KBM-7 (cell line): Measurements from ENCODE around the gene KIF26A.

ENCODE experiments used
- DNase-seq: peaks from one replicate; pipeline ENCODE4 v3.0.0-alpha.2; 2015
- in situ Hi-C: fragments of 300-500 bp; cut with MboI; formaldehyde crosslinking; loops from 2 replicates; pipeline ENCODE4 v1.14.3; 2020; ENCODE audit warnings: low sequenced_read_pairs, low pct_unique_long_range_greater_than_20kb, mixed read lengths

KIF26A gene

DNA sequence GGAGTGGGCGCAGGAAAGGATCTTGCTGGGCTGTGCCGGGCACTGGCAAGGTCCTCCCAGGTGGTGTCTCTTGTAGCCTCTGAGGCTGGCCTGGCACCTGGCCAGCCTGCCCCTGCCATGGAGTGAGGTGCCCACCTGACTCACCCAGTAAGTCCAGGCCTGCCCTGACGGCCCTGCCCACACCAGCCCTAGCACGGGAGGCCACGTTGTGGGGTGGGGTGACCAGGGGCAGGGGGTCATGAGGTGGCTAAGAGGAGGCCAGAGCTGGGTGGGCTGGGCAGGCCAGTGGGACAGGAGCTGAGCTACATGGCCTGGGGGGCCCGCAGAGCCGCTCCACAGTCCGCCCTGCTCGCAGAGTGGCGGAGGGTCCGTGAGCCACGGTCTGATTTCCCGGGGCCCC is 45.4 kb downstream of the KIF26A start:
- DNase-seq: no peak
- in situ Hi-C loops: no loop called here

DNA sequence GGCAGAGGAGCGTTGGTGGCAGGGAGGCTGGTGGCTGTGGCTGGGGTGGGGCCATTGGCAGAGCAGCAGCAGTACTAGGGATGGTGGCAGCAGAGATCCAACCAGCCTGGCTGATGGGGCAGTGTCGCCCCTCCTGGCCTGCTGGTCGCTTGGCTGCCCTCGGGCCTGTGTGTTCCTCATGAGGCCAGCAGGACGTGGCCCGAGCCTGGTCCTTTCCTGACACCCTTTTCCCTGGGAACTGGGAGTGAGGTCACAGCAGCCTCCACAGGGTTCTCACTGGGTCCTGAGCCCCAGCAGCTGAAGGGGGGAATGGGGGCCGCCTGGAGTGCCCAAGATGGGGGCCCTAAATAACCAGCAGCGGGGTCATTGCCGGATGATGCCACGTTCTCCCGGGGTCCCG is 46.1 kb downstream of the KIF26A start:
- DNase-seq: no peak
- in situ Hi-C loops: no loop called here

DNA sequence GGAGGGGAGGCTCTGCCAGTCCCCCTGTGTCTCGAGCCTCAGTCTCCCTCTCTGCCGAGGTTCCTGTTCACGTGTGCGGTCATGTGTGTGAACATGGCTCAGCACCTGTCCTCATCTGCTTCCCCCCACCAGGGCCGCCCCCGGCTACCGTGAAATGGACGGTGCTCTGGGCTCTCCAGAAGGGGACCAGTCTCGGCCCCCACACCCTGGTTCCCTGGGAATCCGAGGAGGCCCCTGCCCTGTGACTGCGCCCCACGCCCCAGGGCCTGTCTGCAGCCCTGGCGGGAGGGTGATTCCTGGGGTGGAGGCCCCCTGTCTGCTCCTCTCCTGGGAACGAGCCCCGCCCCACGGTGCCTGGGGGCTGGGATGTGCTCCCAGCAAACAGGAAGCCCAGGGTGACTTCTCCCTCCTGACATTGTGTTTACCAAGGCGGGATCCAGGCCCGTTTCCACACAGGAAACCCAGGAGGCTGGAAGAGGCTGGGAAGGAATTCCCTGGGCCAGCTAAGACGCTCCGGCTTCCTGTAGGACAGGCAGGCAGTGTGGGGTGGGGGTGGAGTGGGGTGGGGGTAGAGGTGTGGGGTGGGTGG is 46.6 kb downstream of the KIF26A start:
- DNase-seq: no peak
- in situ Hi-C loops: no loop called here

DNA sequence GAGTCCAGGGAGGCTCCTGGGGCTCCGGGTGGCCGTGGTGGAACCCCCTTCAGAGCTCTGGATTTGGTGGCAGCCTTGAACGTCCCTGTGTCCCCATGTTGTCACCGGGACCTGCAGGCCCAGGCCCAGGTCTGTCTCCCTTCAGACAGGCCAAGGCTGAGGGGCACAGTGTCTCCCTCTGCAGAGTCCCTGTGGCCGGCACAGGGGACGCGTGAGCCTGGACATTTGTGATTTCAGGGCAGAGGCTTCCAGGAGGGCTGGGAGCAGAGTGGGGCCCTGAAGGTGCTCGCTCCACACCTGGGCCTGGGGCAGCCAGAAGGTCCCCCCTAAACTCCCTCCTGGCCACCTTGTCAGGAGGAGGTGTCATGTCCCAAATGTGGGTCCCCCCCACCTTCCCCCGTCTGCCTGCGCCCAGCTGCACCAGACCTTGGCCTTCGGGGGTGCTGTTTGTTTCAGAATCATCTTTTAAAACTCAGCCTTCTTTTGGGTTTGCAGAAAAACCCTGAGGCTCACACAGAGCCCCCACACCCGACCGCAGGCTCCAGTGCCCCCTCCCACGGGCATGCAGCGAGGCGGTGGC is 47.6 kb downstream of the KIF26A start:
- DNase-seq: no peak
- in situ Hi-C loops: no loop called here

DNA sequence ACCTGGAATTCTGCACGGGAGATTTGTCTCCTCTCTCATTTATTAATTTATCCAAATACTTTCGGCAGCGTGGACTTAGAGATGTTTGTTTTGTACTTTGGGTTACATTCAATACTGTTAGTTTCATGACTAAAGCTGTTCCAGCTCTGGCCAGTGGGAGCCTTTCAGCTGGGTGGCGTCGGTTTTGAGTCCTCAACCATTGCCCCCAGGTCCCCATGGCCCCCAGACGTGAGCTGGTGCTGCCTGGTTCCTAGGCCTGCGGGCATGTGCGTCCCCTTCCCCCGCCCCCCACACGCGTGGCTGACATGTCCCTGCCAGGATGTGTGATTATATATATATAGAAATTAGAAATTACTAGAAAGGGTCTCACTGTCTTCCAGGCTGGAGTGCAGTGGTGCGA is 48.2 kb downstream of the KIF26A start:
- no peak for DNase-seq
- in situ Hi-C loops: no loop called here

DNA sequence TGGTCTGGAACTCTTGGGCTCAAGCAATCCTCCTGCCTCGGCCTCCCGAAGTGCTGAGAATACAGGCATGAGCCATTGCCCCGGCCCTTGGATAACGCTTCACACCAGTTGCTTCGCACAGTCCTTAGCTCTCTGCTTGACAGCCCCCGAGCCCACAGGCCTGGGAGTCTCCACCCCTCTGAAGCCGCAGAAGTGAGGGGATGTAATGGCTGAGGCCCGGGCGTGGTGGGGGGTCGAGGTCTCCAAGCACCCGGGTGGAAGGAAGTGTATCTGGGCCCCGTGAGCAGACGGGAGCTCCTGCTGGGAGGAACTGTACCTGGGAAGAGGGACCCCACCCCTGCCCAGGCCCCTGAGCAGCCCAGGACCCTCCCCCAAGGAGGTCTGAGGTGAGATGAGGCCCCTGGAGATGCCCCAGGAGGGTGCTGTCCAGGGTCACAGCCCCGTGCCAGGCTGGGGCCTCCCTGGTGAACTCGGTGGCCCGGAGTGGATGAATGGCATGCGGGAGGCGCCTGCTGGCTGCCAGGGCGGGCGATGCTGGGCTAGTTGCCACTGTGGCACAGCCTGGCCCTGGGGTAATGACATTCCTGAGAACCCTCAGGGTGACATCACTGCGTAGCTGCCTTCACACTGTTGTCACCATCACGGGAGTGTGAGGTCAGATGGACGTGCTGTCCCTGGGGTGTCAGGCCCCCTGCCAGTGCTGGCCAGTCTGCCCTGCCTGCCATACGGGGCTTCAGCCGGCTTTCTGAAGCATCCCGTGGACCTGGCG is 48.9 kb downstream of the KIF26A start:
- in situ Hi-C loops: no loop called here
- DNase-seq: no peak

DNA sequence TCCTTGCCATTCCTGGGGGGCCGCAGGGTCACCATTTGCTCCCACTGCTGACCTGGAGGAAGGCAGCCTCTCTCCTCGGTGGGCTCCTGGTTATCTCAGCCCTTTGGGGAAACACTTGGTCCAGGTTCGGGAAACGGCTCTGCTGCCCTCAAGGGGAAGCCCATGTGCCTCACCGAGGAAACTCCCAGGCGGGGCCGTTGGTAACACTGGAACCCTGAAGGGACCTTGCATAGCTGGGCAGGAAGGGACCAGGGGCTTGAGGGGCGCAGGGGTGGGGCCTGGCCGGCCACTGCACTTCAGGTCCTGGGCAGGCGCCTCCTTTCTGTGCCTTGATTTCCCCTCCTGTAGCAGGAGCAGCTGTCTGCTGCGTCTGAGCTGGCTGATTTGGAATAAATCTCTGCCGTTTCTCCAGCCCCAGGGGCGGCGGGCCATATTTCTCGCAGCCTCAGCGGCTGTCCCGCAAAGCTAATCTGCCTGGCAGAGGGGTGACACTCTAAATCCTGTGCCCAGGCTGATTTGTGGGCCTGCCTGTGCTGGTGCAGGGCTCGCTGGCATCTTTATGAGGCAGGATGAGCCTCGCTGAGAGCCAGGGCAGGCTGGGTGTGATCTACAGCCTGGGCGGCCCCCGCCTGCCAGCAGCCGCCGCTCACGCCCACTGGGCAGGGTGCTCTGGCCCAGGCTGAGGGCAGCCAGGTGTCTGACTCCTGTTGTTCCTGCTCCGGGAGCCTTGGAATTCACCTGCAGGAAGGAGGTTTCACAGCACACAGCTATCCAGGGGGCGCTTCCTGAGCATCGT is 49.7 kb downstream of the KIF26A start:
- in situ Hi-C loops: no loop called here
- DNase-seq: no peak

DNA sequence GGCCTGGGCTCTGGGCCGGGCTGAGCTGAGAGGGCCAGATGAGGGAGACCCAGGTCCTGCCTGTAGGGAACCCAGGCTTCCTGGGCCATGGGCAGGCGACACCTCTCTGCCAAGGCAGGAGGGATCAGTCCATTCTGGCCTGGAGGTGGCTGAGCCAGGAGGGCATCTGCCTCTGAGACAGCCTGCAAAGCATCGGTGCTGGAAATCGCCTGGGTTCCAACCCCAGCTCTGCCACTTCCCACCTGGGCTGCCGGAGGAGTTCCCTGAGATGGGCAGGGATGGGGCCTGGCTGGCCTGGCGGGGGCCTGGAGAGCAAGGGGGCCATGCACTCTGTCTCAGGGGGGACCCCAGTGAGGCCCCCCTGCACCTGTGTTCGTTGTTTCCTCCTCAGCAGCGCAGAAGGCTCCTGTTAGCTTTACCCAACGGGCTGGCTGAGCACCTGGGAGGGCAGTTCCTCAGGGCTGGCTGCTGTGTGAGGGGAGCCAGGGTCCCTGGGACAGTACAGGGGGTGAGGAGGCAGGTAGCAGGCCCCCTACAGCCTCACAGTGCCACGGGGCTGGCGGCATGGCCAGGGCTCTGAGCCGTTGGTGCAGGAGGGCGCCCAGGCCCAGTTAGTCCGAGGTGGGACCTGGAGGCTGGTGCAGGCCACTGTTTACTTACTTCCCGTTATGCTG is 50.5 kb downstream of the KIF26A start:
- in situ Hi-C loops: no loop called here
- DNase-seq: no peak

DNA sequence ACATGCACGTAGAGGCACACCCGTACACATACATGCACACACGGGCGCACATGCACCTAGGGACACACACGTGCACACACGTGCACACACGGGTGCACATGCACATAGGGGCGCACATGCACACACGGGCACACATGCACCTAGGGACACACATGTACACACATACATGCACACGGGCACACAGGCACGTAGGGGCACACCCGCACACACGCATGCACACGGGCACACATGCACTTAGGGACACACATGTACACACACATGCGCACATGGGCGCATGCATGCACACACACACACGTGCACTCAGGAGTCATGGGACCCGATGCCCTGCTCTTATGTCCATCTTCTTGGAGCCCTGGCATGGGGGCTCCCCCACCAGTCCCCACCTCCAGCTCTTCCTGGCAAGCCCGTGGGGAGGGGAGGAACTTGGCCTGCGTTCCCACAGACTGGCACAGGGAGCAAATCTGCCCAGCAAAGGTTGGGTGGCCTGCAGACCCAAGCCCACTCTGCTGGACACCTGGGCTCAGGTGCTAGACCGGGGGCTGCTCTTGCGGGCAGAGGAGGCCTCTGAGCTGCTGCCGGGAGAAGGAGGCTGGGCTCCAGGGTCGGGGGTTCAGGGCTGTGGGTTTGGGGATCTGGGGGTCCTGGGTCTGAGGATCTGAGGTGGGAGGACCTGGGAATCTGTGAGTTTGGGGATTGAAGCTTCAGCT is 51.4 kb downstream of the KIF26A start:
- in situ Hi-C loops: no loop called here
- no peak for DNase-seq

DNA sequence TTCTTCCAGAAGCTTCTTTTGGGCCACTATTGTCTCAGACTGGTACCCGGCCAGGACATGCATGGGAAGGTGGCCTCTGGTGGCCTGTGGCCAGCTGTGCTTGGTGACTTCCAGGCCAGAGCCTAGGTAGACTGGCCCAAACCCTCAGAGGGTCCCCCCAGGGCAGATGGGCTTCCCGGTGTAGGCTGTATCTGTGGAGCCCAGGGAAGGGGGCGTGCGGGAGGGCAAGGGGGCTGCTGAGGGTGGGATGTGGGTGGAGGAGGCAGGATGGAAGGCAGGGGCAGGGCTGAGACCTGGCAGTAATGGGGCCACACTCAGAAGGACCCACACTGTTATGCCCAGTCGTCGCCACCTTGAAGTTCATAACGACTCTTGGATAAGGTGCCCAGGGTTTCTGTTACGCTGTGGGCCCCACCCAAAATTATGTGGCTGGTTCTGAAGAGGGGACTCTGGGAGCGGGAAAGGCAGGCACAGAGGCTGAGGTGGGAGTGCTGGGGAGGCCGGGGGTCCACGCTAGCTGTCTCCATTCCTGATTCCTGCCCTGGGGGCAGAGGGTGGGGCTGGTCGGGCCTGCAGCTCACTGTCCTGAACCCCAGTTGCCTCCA is 52.1 kb downstream of the KIF26A start:
- in situ Hi-C loops: no loop called here
- no peak for DNase-seq

DNA sequence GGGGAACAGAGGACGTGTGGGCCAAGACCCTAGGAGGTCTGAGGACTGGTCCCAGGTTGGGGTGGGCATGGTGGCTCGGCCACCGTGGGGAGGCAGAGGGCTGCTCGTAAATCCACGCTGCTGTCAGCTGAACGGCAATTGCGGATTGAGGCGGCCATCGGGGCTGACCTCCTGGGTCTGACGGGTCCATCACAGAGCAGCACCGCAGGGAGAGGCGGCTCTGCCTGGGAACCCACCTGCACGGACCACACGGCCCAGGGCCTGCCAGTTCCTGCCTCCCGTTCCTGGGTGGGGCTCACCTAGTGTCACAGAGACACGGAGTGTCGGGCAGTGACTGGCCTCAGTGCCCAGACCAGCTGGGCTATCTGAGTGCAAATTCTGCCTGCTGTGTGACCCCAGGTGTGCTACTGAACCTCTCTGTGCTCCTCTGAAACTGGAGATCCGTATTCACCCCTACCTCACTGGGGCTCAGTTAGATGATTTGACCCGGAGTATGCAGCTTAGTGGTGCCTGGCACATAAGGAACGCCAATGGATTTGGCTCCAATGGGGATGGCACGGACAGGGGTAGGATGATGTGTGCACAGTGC is 53.1 kb downstream of the KIF26A start:
- no peak for DNase-seq
- in situ Hi-C loops: no loop called here

DNA sequence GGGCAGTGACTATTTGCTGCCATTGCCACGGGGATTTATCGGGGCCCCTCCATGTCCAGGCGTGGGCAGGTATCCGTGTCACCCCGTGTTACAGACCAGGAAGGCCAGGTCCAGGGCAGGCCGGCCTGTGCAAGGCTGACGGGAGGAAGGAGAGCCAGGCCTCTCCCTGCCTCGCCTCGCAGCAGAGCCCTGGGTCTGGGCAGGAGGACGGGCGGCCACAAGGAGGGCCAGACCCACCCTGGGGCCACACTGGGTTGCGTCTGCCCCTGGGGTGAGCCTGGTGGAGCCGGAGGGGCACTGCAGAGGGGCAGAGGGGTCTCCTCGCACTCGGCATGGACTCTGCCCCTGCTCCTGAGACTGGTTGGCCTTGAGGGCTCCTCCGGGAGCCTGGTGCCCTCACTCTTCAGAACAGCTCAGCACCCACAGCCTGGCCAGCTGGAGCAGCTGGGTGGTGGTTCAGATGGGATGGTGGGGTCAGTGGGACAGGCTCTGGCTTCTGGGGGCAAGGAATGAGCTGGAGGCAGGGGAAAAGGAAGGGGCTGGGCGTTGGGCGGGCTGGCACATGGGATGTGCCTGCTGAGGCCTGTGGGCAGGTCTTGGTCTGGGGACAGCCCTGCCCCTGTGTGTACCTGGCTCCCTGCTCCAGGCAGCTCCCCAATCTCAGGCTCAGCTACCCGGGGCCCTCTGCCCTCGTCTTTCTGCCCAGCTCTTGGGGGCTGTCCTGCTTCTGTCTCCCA is 53.9 kb downstream of the KIF26A start:
- no peak for DNase-seq
- in situ Hi-C loops: no loop called here

DNA sequence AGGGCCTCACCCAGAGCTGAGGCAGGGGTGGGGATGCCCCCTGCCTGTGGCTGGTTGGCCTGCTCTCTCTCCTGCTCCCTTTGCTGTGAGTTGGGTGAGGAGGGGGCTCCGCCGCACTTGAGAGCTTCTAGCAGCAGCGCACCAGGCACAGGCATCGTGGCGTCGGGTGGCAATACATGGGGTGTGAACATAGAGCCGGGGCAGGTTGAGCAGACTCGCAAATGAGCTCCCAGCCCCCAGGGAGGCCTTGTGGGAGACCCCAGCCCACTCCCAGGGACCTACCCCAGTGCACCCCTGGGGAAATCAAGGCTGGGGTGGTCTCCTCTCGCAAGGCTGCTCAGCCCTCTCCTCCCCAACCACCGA is 54.5 kb downstream of the KIF26A start:
- in situ Hi-C loops: no loop called here
- DNase-seq: no peak

DNA sequence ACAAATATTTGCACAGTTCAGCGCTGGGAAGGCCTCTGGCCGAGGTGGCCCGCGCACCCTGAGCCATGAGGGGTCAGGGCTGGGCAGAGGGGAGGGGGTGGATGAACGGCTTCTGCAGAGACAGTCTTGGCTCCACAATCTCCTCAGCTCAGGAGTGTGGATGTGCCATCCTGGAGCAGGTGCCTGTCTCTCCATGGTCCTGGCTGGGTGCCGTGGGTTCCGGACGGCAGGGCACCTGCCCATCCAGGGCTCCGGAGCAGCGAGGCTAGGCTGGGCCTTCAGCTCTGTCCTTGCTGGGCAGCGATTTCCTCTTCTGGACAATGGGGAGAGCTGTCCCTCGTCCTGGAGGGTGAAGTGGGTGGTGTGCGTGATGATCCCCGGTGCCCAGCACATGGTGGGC is 55.6 kb downstream of the KIF26A start:
- in situ Hi-C loops: no loop called here
- DNase-seq: no peak

DNA sequence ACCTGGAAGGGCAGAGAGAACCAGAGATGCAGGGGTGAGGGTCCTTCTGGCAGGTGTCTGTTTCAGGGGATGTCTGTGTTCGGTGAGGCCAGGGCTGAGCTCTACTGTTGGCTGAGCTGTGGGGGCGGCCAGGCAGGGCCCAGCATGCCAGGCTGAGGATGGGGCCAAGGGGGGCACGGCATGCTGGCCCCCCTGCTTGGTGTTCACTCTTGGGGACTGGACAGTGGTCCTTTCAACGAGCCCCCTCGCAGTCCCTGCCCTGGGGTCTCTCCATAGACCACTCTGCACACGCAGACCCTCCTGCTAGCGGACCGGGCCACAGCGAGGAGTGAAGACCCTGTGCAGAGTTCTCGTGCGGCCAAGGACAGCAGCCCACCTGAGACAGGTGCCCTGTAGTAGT is 56.3 kb downstream of the KIF26A start:
- in situ Hi-C loops: no loop called here
- DNase-seq: no peak

DNA sequence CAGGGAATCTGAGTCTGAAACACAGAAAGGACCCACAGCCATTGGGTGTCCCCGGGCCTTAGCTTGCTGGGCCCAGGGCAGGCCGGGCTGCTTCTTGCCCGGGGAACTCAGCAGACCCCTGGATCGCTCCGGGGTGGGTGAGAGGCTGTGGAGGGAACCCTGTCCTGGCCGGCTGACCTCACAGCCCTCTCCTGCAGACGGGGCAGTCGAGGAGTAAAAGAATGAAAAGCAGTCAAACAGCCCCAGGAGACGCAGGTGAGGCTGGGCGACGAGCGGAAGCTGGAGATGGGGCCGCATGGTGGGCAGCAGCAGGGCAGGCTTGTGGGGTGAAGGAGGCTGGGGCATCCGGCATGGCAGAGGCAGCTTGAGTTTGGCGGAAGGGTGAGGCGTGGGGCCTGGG is 57.0 kb downstream of the KIF26A start:
- no peak for DNase-seq
- in situ Hi-C loops: no loop called here

DNA sequence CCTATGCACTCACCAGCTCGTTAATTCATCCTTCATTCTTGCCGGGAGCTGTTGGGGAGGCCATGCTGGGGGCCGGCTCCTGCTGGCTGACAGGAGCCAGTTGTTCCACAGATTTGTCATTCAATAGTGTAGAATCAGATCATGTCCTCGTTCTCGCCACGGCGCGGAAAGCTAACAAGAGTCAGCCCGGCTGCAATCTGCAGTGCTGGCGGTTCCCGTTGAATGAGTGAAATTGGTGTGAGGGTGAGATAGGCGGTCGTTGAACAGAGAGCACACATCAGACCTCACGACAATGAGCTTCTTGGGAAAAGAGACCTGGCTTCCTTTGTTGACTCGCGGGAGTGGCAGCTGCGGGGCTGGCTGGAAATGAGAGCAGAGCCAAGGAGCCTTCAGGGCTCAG is 57.5 kb downstream of the KIF26A start:
- peak; percentile 27 for DNase-seq
- in situ Hi-C loops: no loop called here
